H9 (cell line): ENCODE data around the gene FAM114A1. TPM values are rescaled to one million over a fixed set of nuclear protein-coding genes. Genes with fewer than 3 reads are reported as not detected.

Source experiments
- DNase-seq: peaks from one replicate; pipeline ENCODE4 v3.0.0-alpha.2; 2017
- H2AFZ ChIP-seq: one replicate; pipeline ENCODE4 v1.6.1; 2013; ENCODE audit warnings: mild to moderate bottlenecking, low read length, control low read depth, moderate library complexity
- H2AK5ac ChIP-seq: 2 replicates; pipeline ENCODE4 v1.6.1; 2013; ENCODE audit warnings: low read length, control low read depth, mixed read lengths; ENCODE audit not compliant: insufficient read length
- H2BK120ac ChIP-seq: one replicate; pipeline ENCODE4 v1.6.1; 2013; ENCODE audit warnings: low read depth, mild to moderate bottlenecking, low read length, control low read depth, inconsistent platforms; ENCODE audit not compliant: poor library complexity, severe bottlenecking
- H2BK12ac ChIP-seq: 2 replicates; pipeline ENCODE4 v1.6.1; 2013; ENCODE audit warnings: low read length, control low read depth, mixed read lengths, low read depth; ENCODE audit not compliant: insufficient read length
- H2BK15ac ChIP-seq: 2 replicates; pipeline ENCODE4 v1.6.1; 2013; ENCODE audit warnings: low read depth, low read length, control low read depth
- H2BK20ac ChIP-seq: one replicate; pipeline ENCODE4 v1.6.1; 2013; ENCODE audit warnings: low read depth, mild to moderate bottlenecking, low read length, control low read depth, inconsistent platforms; ENCODE audit not compliant: poor library complexity, severe bottlenecking
- H2BK5ac ChIP-seq: 2 replicates; pipeline ENCODE4 v1.6.1; 2013; ENCODE audit warnings: low read length, control low read depth, mixed read lengths; ENCODE audit not compliant: insufficient read length
- H3K14ac ChIP-seq: 2 replicates; pipeline ENCODE4 v1.6.1; 2013; ENCODE audit warnings: low read length, control low read depth; ENCODE audit not compliant: insufficient read depth
- H3K18ac ChIP-seq: 2 replicates; pipeline ENCODE4 v1.6.1; 2013; ENCODE audit warnings: low read depth, mild to moderate bottlenecking, mixed read lengths, low read length, control low read depth; ENCODE audit not compliant: insufficient read length
- H3K23ac ChIP-seq: 2 replicates; pipeline ENCODE4 v1.6.1; 2013; ENCODE audit warnings: low read length, control low read depth, mixed read lengths, low read depth; ENCODE audit not compliant: insufficient read length
- H3K23me2 ChIP-seq: 2 replicates; pipeline ENCODE4 v1.6.1; 2013; ENCODE audit warnings: low read depth, mild to moderate bottlenecking, mixed read lengths, low read length, control low read depth; ENCODE audit not compliant: insufficient read length, poor library complexity, severe bottlenecking
- H3K27ac ChIP-seq: 2 replicates; pipeline ENCODE4 v1.5.1; 2013; ENCODE audit warnings: low read length, control low read depth, mixed read lengths, low read depth; ENCODE audit not compliant: insufficient read length
- H3K27me3 ChIP-seq: 2 replicates; pipeline ENCODE4 v1.6.1; 2013; ENCODE audit warnings: low read length, control low read depth, inconsistent platforms; ENCODE audit not compliant: insufficient read depth
- H3K4ac ChIP-seq: 2 replicates; pipeline ENCODE4 v1.6.1; 2013; ENCODE audit warnings: low read depth, mild to moderate bottlenecking, control low read depth, inconsistent platforms, low read length, moderate library complexity
- H3K4me1 ChIP-seq: 2 replicates; pipeline ENCODE4 v1.6.1; 2013; ENCODE audit warnings: low read length, control low read depth, inconsistent platforms; ENCODE audit not compliant: insufficient read depth
- H3K4me2 ChIP-seq: 2 replicates; pipeline ENCODE4 v1.6.1; 2013; ENCODE audit warnings: low read length, control low read depth, mixed read lengths; ENCODE audit not compliant: insufficient read length, insufficient read depth
- H3K56ac ChIP-seq: 2 replicates; pipeline ENCODE4 v1.6.1; 2013; ENCODE audit warnings: low read depth, mild to moderate bottlenecking, mixed read lengths, low read length, control low read depth; ENCODE audit not compliant: insufficient read length
- H3K79me1 ChIP-seq: 2 replicates; pipeline ENCODE4 v1.6.1; 2013; ENCODE audit warnings: low read depth, mild to moderate bottlenecking, moderate library complexity, low read length, control low read depth, inconsistent platforms; ENCODE audit not compliant: insufficient read depth, poor library complexity, severe bottlenecking
- H3K79me2 ChIP-seq: 2 replicates; pipeline ENCODE4 v1.6.1; 2013; ENCODE audit warnings: low read length, control low read depth, inconsistent platforms; ENCODE audit not compliant: insufficient read depth
- H3K9ac ChIP-seq: 2 replicates; pipeline ENCODE4 v1.6.1; 2013; ENCODE audit warnings: low read length, control low read depth, mixed read lengths; ENCODE audit not compliant: insufficient read length; ENCODE audit errors: extremely low read depth
- H3K9me3 ChIP-seq: one replicate; pipeline ENCODE4 v1.6.1; 2013; ENCODE audit warnings: low read depth, low read length, inconsistent platforms; ENCODE audit not compliant: control insufficient read depth
- H3T11ph ChIP-seq: one replicate; pipeline ENCODE4 v1.6.1; 2013; ENCODE audit warnings: mild to moderate bottlenecking, low read length, control low read depth, inconsistent platforms
- H4K20me1 ChIP-seq: one replicate; pipeline ENCODE4 v1.6.1; 2013; ENCODE audit not compliant: control insufficient read depth, insufficient read length, insufficient read depth
- H4K5ac ChIP-seq: 2 replicates; pipeline ENCODE4 v1.6.1; 2013; ENCODE audit warnings: low read depth, mild to moderate bottlenecking, mixed read lengths, low read length, control low read depth; ENCODE audit not compliant: insufficient read length
- H4K8ac ChIP-seq: replicated peaks from 2 replicates; pipeline ENCODE4 v1.6.1; 2013; ENCODE audit warnings: low read length, control low read depth, mixed read lengths, low read depth; ENCODE audit not compliant: insufficient read length
- H4K91ac ChIP-seq: 2 replicates; pipeline ENCODE4 v1.6.1; 2013; ENCODE audit warnings: low read depth, mild to moderate bottlenecking, moderate library complexity, mixed read lengths, low read length, control low read depth; ENCODE audit not compliant: insufficient read length
- H3K27ac Mint-ChIP-seq, 3 experiments: 2 replicates in 2 of 3; 3 replicates in 1 of 3; pipeline ENCODE4 v1.8.0; 2020 to 2021; ENCODE audit warnings: mixed read lengths in 3 of 3, mild to moderate bottlenecking in 1 of 3, moderate library complexity in 1 of 3
- H3K27me3 Mint-ChIP-seq: 2 replicates; pipeline ENCODE4 v1.8.0; 2021; ENCODE audit warnings: low read depth, mild to moderate bottlenecking, moderate library complexity, mixed read lengths
- H3K36me3 Mint-ChIP-seq, 3 experiments: 2 replicates in 2 of 3; 3 replicates in 1 of 3; pipeline ENCODE4 v1.8.0; 2020 to 2021; ENCODE audit warnings: low read depth in 3 of 3, mixed read lengths in 3 of 3; ENCODE audit not compliant: insufficient read depth in 1 of 3
- H3K4me1 Mint-ChIP-seq, 2 experiments: 2 replicates each; pipeline ENCODE4 v1.8.0; 2020; ENCODE audit warnings: mixed read lengths in 2 of 2
- H3K4me3 Mint-ChIP-seq, 2 experiments: 2 replicates in 1 of 2; 3 replicates in 1 of 2; pipeline ENCODE4 v1.8.0; 2020 to 2021; ENCODE audit warnings: mild to moderate bottlenecking in 2 of 2, mixed read lengths in 2 of 2, moderate library complexity in 1 of 2
- H3K9me3 Mint-ChIP-seq, 2 experiments: 2 replicates in 1 of 2; 3 replicates in 1 of 2; pipeline ENCODE4 v1.8.0; 2020; ENCODE audit warnings: mild to moderate bottlenecking in 2 of 2, mixed read lengths in 2 of 2, moderate library complexity in 1 of 2
- WGBS: extraction: QIAGEN DNeasy Blood & Tissue Kit; methylation state at CpG from one replicate; pipeline ENCODE4 v1.1.7; 2013; ENCODE audit warnings: missing lambda C conversion rate, low lambda C conversion rate, mixed read lengths; ENCODE audit not compliant: insufficient read length; ENCODE audit errors: extremely low coverage; 5-methylcytosine and 5-hydroxymethylcytosine counted together
- total RNA-seq: library from RNA; stranded (reverse); gene quantifications from 2 replicates; pipeline ENCODE4 v1.2.1, GENCODE V29; 2021
- TF ChIP-seq, protein P1 (sequence below): fragments of 200-600 bp; sonication (generic); conservative IDR thresholded peaks from 3 replicates; pipeline ENCODE4 v1.8.0; 2021; ENCODE audit warnings: antibody characterized with exemption, mild to moderate bottlenecking

The FAM114A1 gene
- total RNA-seq, 1 experiment from 2014 or later: 9.9 TPM

DNA sequence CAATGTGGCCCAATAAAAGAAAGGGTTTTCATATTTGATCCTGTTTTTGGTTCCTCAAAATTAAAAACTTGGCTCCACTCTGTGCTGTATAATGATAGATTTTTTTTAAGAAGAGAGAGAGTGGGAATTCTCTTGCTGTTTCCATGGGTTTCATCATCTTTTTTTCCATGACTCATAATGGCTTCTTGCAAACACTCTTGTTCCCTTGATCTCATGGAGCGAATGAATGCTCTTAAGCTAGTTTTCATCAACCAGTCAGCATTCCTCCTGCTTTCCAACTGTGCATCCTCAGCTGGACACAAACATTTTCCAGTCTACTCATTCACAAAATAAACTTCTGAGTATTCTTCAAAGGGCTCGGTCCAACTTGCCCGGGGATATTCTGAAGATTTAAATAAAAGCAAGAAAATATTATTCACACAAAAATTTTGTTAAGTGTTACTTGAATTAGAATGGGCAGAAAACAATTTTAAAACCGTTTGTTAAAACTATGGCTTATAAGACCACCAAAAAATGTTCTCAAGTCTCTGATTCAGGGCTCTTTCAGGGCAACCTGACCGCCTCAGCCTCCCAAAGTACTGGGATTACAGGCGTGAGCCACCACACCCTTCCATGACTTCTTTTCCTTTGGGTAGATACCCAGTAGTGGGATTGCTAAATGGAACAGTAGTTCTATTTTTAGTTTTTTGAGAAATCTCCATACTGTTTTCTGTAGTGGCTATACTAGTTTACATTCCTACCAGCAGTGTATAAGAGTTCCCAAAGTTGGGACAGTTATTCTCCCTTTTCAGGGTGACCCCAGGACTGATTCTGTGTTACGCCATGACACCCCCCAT lies 99.9 kb downstream of the FAM114A1 start:
- Histone ChIP-seq H2AFZ (no peak overlapping the region), H2BK15ac (no peak overlapping the region), H3K27me3 (no peaks in the 10 kb centered on the region), H3K56ac (no peak overlapping the region), H2BK20ac (no peak overlapping the region), H3K79me1 (no peaks in the 10 kb centered on the region), H2BK12ac (no peak overlapping the region), H4K8ac (no peak overlapping the region), H3K79me2 (no peaks in the 10 kb centered on the region), H2AK5ac (no peak overlapping the region), H3K4ac (no peak overlapping the region), H3K18ac (no peak overlapping the region), H2BK120ac (no peak overlapping the region), H2BK5ac (no peak overlapping the region), H3K4me1 (peaks cover 2% of the 10 kb centered on the region; the same call in 1 of the 2 replicates), H3K9me3 (no peaks in the 10 kb centered on the region), H3T11ph (no peak overlapping the region), H3K4me2 (no peak overlapping the region), H4K20me1 (no peaks in the 10 kb centered on the region), H3K23me2 (no peaks in the 10 kb centered on the region), H3K14ac (no peak overlapping the region), H3K23ac (no peak overlapping the region), H4K91ac (no peak overlapping the region), H3K27ac (no peak overlapping the region), H3K9ac (no peak overlapping the region), H4K5ac (no peak overlapping the region)
- no peaks in the 10 kb centered on the region; a peak in 1 of 5 replicates for H3K9me3 Mint-ChIP-seq
- H3K4me1 Mint-ChIP-seq: peaks cover 0 to 5% of the 10 kb centered on the region in 2 experiments; a peak in 2 of 4 replicates
- no peaks in the 10 kb centered on the region for H3K36me3 Mint-ChIP-seq
- no peak for DNase-seq
- TF ChIP-seq, protein P1, sequence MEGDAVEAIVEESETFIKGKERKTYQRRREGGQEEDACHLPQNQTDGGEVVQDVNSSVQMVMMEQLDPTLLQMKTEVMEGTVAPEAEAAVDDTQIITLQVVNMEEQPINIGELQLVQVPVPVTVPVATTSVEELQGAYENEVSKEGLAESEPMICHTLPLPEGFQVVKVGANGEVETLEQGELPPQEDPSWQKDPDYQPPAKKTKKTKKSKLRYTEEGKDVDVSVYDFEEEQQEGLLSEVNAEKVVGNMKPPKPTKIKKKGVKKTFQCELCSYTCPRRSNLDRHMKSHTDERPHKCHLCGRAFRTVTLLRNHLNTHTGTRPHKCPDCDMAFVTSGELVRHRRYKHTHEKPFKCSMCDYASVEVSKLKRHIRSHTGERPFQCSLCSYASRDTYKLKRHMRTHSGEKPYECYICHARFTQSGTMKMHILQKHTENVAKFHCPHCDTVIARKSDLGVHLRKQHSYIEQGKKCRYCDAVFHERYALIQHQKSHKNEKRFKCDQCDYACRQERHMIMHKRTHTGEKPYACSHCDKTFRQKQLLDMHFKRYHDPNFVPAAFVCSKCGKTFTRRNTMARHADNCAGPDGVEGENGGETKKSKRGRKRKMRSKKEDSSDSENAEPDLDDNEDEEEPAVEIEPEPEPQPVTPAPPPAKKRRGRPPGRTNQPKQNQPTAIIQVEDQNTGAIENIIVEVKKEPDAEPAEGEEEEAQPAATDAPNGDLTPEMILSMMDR: no peak
- WGBS: no CpG with 5 or more reads among the region's 7 CpGs
- no peaks in the 10 kb centered on the region; the same call in 1 of the 2 replicates for H3K27me3 Mint-ChIP-seq
- no peak overlapping the region for H3K4me3 Mint-ChIP-seq
- H3K27ac Mint-ChIP-seq: no peak overlapping the region; a peak in 1 of 7 replicates
